HUES48 (cell line): ENCODE data around the gene TNFRSF14.

Source experiments
- H3K27ac ChIP-seq: one replicate; pipeline ENCODE4 v1.7.0; 2013; ENCODE audit warnings: low read depth, low read length, inconsistent platforms
- H3K27me3 ChIP-seq: 2 replicates; pipeline ENCODE4 v1.6.1; 2013; ENCODE audit warnings: mild to moderate bottlenecking, low read length; ENCODE audit not compliant: control insufficient read depth, insufficient read depth
- H3K36me3 ChIP-seq: 2 replicates; pipeline ENCODE4 v1.6.1; 2013; ENCODE audit warnings: low read length; ENCODE audit not compliant: control insufficient read depth, insufficient read depth
- H3K4me1 ChIP-seq: 2 replicates; pipeline ENCODE4 v1.6.1; 2013; ENCODE audit warnings: mild to moderate bottlenecking, low read length; ENCODE audit not compliant: control insufficient read depth, insufficient read depth
- H3K4me3 ChIP-seq: 2 replicates; pipeline ENCODE4 v1.5.1; 2013; ENCODE audit warnings: mild to moderate bottlenecking, low read depth, low read length
- H3K9ac ChIP-seq: 2 replicates; pipeline ENCODE4 v1.6.1; 2013; ENCODE audit warnings: mild to moderate bottlenecking, low read depth, low read length, moderate library complexity
- H3K9me3 ChIP-seq: 2 replicates; pipeline ENCODE4 v1.6.1; 2013; ENCODE audit warnings: low read length; ENCODE audit not compliant: control insufficient read depth, insufficient read depth

The TNFRSF14 gene

GRCh38 chr1:2586154-2587070 lies 30.2 kb downstream of the TNFRSF14 start, which contains the start of gene PRXL2B:
PRXL2B (plus strand) TSS chr1:2586777; CDS start chr1:2586886, 109 bp downstream.
- H3K27me3 ChIP-seq = no peaks in the 10 kb centered on the region
- 0 out of 2 replicates have a peak, but pooled peaks cover 13% of the 10 kb centered on the region for H3K4me1 ChIP-seq
- peak within 1 kb of the TSS; percentile 88 for H3K27ac ChIP-seq
- H3K4me3 ChIP-seq = peak within 1 kb of the TSS; percentile 88
- peaks cover 10% of the 10 kb centered on the region for H3K36me3 ChIP-seq
- peak within 1 kb of the TSS; percentile 79 for H3K9ac ChIP-seq
- H3K9me3 ChIP-seq = no peaks in the 10 kb centered on the region

- Histone ChIP-seq H3K27me3 (no peaks in the 10 kb centered on the region), H3K4me3 (peak overlapping the region; percentile 88), H3K27ac (no peak overlapping the region), H3K9me3 (no peaks in the 10 kb centered on the region; the same call in 1 of the 2 replicates), H3K36me3 (peaks cover 10% of the 10 kb centered on the region), H3K4me1 (0 out of 2 replicates have a peak, but pooled peaks cover 13% of the 10 kb centered on the region), H3K9ac (no peak overlapping the region; the same call in 1 of the 2 replicates)
Measured at GRCh38 chr1:2587071-2587859, 31.1 kb downstream of the TNFRSF14 start.

- Histone ChIP-seq H3K27me3 (no peaks in the 10 kb centered on the region), H3K9ac (no peak overlapping the region), H3K9me3 (no peaks in the 10 kb centered on the region; the same call in 1 of the 2 replicates), H3K27ac (no peak overlapping the region), H3K4me3 (peak overlapping the region; percentile 88; the same call in 1 of the 2 replicates), H3K4me1 (0 out of 2 replicates have a peak, but pooled peaks cover 13% of the 10 kb centered on the region), H3K36me3 (peaks cover 10% of the 10 kb centered on the region)
Measured at GRCh38 chr1:2587860-2588571, 31.8 kb downstream of the TNFRSF14 start.

- H3K4me1 ChIP-seq = 0 out of 2 replicates have a peak, but pooled peaks cover 11% of the 10 kb centered on the region
Measured at GRCh38 chr1:2588661-2589430, 32.7 kb downstream of the TNFRSF14 start.

GRCh38 chr1:2589431-2590232 lies 33.5 kb downstream of the TNFRSF14 start:
- Histone ChIP-seq H3K4me1 (0 out of 2 replicates have a peak, but pooled peaks cover 7% of the 10 kb centered on the region), H3K27ac (no peak overlapping the region), H3K36me3 (peaks cover 10% of the 10 kb centered on the region), H3K9me3 (no peaks in the 10 kb centered on the region; the same call in 1 of the 2 replicates), H3K4me3 (no peak overlapping the region), H3K9ac (no peak overlapping the region), H3K27me3 (no peaks in the 10 kb centered on the region)

More at GRCh38 chr1:2588661-2589430, 32.7 kb downstream of the TNFRSF14 start:
- Histone ChIP-seq H3K36me3 (peaks cover 10% of the 10 kb centered on the region), H3K27ac (no peak overlapping the region), H3K9me3 (no peaks in the 10 kb centered on the region; the same call in 1 of the 2 replicates), H3K27me3 (no peaks in the 10 kb centered on the region), H3K9ac (no peak overlapping the region), H3K4me3 (no peak overlapping the region)

- Histone ChIP-seq H3K9ac (no peak overlapping the region), H3K36me3 (peaks cover 10% of the 10 kb centered on the region), H3K4me1 (0 out of 2 replicates have a peak, but pooled peaks cover under 1% of the 10 kb centered on the region), H3K9me3 (no peaks in the 10 kb centered on the region; the same call in 1 of the 2 replicates), H3K27ac (no peak overlapping the region), H3K27me3 (no peaks in the 10 kb centered on the region), H3K4me3 (no peak overlapping the region)
Measured at GRCh38 chr1:2590233-2591141, 34.3 kb downstream of the TNFRSF14 start.

- H3K27me3 ChIP-seq = no peaks in the 10 kb centered on the region
- no peak overlapping the region for H3K9ac ChIP-seq
- H3K4me1 ChIP-seq = no peaks in the 10 kb centered on the region
- H3K36me3 ChIP-seq = peaks cover 10% of the 10 kb centered on the region
- H3K4me3 ChIP-seq = no peak overlapping the region
- H3K9me3 ChIP-seq = no peaks in the 10 kb centered on the region; the same call in 1 of the 2 replicates
- H3K27ac ChIP-seq = no peak overlapping the region
Measured at GRCh38 chr1:2591233-2591580, 35.0 kb downstream of the TNFRSF14 start.

- Histone ChIP-seq H3K27me3 (no peaks in the 10 kb centered on the region), H3K4me3 (no peak overlapping the region), H3K27ac (no peak overlapping the region), H3K4me1 (no peaks in the 10 kb centered on the region), H3K9ac (no peak overlapping the region), H3K36me3 (peaks cover 10% of the 10 kb centered on the region), H3K9me3 (no peaks in the 10 kb centered on the region; the same call in 1 of the 2 replicates)
Measured at GRCh38 chr1:2591581-2592261, 35.5 kb downstream of the TNFRSF14 start.
